GM03348 (cell line): ENCODE results near the gene DENND1B.
A peak's percentile ranks its signal among the peaks of the same experiment; 100 is the strongest.

Experiments
- DNase-seq: peaks from one replicate; pipeline ENCODE4 v3.0.0; 2012; ENCODE audit warnings: low spot score

The DENND1B gene

DNA sequence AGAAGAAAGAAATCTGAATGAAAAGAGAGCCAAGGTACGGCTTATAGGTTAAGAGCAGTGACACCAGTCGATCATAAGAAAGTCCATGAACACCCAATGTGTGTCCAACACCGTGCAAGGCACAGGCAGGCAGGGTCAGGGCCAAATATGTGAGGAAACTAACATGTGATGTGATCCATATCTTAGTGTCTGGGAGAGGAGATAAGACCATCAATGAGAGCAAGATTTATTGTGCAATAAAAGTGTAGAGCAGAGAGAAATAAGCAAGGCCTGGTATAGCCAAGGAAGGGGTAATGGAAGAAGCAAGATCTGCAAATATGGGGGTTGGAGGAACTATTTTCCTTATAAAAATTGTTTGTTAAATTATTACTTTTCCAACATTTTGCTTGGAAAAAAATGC, 308.5 kb downstream of the DENND1B start:
- DNase-seq, result no peak

GRCh38 chr1:197465528-197466327, 309.6 kb downstream of the DENND1B start:
- DNase-seq, result no peak

- DNase-seq, result peak; percentile 25
Measured at GRCh38 chr1:197464044-197464443, 311.2 kb downstream of the DENND1B start.

GRCh38 chr1:197463142-197463541, 312.1 kb downstream of the DENND1B start:
- DNase-seq, result no peak

GRCh38 chr1:197462539-197462938, 312.7 kb downstream of the DENND1B start:
- DNase-seq, result no peak
